Measurements from ENCODE around the gene GDPGP1. TPM values are rescaled to one million over a fixed set of nuclear protein-coding genes. Genes with fewer than 3 reads are reported as not detected.

Gene GDPGP1
- total RNA-seq, 1 donor from 2014 or later: 13.1 TPM

DNA sequence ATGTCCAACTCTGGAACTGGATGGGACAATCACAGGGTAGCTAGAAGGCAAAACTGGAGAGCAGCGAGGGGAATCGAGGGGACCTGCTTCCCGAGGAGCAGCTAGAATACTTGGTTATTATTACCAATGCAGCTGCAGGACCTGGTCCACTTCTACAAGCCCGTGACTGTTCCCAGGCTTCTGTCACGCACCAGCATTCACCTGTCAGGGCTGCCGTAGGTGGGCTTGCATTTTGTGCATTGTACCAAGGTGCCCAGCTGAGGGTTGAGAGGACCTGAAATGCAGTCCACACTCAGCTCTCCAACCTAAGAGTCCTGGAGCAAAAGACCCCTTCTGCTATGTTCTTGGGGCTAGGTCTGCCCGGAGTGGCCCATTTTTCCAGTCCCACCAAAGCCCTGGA lies 30.5 kb upstream of the GDPGP1 start:
- intact Hi-C loops (cut with micrococcal nuclease): loop anchor here (5.0 kb wide), 1 partner anchor 36 kb away; no protein-coding TSS in a partner anchor

DNA sequence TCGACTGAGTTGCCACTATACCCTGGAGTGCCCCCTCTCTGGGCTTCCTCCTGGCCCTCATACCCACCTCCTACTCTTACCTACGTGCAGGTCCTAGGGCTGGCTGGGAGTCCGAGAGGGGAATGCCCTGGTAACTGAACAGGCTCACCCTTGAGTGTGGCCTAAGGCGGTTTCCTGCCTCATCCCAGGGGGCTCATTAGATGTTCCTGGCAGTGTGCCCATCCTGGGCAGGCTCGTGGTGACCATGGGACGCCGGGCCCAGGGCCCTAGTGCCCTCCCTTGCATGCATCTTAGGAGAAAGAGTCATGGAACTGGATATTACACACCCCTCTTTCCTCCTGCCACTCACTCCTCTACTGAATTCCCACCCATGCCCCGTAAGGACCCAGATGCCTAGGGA lies 30.1 kb upstream of the GDPGP1 start:
- intact Hi-C loops (cut with micrococcal nuclease): loop anchor here (5.0 kb wide), 1 partner anchor 37 kb away; no protein-coding TSS in a partner anchor

DNA sequence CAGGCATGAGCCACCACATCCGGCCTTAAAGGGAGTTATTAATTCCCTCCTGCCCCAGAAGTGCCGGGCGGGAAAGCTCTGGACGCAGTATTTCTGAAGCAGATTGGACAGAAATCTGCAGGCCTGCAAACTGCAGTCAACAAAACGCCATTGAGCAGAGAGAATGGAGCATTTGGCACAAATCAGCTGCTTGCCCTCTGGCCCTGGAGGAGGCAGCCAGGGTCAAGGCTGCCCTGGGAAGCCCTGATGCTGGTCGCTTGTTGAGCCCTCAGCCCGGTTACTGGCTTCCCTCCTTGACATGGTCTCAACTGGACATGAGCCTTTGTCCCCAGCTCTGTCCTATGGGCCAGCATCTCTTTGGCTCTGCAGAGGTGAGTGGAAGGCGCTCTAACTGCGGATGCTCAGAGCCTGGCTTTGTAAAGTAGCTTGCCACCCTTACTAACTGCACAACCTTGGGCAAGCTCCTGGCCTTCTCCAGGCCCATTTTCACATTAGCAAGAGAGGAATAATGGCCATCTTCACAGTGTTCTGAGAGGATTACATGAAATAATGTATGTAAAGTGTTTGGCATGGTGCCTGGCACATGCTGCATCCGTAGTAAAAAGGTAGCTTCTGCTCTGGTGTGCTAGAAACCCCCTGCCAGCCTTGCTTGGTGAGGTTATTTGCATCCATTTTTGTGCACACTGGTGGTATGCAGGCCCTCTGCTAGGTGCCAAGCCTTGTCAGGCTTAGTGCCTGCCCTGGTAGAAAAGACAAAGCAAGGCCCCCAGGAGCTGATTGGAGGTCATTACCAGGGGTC lies 28.8 kb upstream of the GDPGP1 start:
- intact Hi-C loops (cut with micrococcal nuclease): no loop called here

DNA sequence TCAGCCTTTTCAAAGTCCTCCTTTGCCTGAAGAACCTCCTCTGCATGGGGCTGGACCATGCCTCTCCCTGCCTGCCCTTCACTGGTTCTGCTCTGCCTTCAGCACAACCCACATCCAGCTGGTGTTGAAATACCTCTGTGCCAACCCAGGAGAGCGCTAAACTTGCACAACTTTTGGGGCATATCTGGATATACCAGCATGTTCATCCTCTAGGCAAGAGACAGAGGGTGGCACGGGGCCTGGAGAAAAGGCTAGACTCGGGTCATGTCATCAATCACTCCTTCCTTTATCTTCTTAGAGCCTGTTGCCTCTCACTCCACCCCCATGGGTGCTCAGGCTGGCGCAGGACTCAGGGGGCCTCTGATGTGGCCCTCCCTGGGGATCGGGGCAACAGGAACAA lies 28.1 kb upstream of the GDPGP1 start:
- intact Hi-C loops (cut with micrococcal nuclease): no loop called here

DNA sequence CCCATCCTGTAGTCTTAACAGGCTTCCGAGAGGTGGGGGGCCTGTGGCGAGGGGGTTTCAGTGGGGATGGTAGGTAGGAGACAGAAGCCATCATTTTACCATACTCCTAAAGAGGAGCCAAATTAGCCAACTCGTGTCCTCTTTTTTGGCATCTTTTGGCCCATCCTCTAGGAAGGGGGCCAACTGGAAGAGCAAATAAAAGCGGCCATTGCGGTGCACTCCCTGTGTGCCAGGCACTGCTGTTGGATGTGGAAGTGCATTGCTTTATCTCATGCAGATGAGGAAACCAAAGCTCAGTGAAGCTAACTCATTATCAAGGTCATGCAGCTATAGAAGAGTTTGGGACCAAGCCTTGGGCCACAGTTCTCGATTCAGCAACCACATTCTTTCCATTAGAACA lies 26.8 kb upstream of the GDPGP1 start:
- intact Hi-C loops (cut with micrococcal nuclease): no loop called here

DNA sequence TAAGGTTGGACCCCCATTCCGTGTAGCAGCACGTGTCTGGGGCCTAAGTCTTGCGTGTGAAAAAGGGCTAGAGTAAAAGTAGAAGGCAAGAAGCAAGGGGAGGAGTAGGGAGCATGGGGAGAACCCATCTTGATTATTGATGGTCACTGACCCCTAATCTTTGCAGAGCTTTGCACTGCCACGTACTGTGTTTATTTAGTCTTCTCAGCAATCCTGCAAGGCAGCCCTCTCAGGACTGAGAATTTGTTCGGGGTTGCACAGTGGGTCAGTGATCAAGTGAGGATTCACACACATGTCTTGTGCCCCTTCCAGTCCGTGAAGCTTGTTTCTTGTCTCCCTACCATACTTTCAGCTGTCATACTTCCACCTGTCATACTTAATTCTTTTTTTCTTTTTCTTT lies 25.7 kb upstream of the GDPGP1 start:
- intact Hi-C loops (cut with micrococcal nuclease): no loop called here

DNA sequence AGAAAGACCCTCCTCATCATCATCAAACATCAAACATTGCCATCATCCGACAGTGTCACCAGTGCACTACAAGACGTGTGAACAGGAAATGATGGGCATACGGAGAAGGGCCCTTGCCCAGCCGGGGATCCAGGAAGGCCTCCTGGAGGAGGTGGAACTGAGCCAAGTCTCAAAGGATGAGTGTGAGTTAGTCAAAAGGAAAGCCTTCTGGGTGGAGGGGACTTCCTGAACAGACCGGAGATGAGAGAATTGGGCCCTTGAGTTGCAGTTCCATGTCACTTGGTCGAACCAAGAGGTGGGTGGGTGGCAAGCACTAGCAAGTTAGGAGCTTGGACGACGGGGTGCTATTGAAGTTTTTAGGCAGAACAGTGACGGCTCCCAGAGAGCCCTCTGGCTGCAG lies 24.4 kb upstream of the GDPGP1 start:
- intact Hi-C loops (cut with micrococcal nuclease): no loop called here

DNA sequence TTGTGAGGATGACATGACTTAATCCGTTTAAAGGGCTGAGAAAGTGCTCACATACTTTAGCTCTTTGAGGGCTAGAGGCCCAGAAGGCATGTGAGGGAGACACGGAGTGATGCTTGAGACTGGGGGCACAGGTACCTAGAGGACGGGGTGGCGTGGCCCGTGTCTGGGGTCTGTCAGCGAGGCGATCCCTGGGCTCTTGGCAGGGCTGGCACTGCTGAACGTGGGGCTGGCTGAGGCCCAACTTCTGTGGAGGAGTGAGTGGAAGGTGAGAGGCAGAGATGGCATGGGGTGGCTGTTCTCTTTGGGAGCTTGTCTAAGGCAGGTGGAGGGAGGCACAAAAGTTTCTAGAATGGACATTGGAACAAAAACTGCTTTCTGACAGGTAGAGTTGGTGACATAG lies 23.4 kb upstream of the GDPGP1 start:
- intact Hi-C loops (cut with micrococcal nuclease): no loop called here

DNA sequence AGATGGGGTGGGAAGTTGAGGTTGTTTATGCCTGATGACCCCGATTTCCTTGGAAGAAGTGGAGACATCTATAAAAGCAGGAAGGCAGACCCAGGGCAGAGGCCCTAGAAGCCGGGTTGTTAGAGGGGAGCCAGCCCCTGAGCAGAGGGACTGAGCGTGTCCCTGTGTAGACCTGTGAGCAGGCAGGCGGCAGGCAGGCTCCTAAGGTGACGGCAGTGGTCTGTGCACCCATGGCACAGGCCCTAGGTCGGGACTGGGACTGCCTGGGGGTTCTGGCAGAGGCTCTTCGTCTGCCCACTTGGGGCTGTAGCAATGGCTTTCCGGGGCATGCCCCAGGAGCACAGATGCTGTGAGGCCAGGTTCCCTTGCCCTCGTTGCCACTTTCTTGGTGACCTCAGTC lies 23.0 kb upstream of the GDPGP1 start:
- intact Hi-C loops (cut with micrococcal nuclease): no loop called here

DNA sequence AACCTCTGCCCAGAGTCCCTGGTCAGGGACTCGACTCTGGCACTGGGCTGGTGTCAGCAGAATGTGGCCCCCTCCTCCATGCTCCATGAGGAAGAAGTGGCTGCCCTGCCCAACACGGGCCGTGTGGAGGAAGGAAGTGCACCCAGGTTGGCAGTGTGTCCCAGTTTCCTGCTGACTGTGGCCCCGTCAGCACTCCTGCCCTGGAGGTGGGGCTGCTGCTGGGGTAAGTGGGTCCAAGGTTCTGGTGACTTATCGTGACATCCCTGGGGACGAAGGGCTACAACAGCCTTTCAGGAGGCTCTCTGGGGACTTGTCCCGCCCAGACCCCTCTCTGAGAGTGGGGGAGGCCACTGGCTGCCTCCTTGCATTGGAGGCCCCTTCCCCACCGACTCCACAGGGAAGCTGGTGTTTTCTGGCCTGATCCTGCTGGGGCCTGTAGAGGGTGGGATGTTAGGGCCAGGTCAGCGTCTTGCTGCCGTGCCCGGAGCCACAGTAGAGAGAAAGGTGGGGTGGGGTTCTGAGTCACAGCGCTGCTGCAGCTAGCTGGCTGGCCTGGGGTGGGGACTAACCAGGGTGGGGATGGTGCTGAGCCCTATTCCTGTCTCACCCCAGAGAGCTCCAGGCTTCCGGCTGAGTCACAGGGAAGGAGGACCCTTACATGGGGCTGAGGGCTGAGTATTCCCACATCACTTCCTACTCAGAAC lies 22.4 kb upstream of the GDPGP1 start:
- intact Hi-C loops (cut with micrococcal nuclease): no loop called here

DNA sequence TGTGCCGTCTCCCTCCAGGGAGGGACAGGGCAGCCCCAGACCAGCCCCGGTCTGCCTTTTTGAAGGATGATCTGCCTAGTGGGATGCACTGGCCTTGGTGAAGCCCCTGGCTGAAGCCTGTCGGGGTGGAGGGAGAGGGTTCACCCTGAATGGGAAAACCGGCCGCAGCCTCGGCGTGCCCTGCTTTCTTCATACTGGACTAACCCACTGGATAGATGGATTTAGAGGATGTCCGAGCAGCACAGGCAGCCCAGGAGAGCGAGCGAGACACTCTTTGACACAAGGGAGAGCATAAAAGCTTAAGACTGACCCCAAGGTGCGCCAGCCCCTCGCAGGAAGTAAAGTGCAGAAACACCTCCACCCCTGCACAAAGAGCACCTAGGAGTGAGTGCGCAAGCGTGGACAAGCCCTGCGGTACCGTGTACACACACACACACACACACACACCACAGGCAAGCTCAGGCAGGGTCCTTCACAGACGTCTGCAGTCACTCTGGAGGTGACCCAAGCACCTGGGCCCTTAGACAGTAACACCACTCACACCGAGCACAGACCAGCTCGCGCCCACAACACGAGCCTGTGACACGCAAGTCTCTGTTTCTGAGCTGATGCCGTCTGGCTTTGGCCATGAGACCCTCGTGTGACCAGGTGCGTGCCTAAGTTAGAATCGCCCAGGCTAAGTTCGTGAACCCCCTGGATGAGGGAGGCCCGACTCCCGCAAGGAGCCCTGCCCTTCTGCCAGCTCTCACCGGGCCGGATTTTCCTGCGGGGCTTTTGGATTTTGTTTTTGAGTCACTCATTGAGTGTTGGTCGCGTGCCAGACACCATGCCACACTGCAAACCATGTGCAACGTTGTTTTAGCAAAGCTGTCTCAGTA lies 21.5 kb upstream of the GDPGP1 start:
- intact Hi-C loops (cut with micrococcal nuclease): no loop called here

DNA sequence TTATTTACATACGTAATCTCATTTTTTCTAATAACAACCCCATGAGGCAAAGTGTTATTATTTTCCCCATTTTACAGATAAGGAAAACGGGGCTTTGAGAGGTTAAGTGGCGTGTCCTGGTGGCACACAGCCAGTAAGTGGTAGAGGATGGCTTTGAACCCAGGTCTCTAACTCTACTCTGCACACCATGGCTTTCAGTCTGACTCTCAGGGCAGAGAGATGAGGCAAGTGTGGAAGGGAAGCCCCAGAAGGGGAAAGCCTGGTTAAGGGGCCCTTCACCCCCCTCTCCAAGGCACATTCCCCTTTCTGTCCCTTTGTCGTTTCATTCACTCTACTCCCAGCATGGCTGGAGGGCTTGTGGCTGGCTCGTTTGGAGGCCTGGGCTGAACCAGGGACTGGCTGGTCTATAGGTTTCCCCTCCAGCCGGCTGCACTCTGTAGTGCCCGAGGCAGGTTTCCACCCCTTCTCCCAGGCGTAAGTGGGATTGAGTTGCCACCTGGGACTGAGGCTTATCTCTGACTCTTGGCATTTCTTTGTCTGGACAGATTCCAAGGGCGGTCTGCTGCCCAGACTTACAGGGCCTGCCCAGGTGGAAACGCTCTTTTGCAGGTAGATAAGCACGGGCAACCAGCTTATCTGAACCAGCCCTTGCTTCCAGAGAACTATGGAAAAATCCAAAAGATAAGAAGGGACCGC lies 20.7 kb upstream of the GDPGP1 start:
- intact Hi-C loops (cut with micrococcal nuclease): no loop called here

DNA sequence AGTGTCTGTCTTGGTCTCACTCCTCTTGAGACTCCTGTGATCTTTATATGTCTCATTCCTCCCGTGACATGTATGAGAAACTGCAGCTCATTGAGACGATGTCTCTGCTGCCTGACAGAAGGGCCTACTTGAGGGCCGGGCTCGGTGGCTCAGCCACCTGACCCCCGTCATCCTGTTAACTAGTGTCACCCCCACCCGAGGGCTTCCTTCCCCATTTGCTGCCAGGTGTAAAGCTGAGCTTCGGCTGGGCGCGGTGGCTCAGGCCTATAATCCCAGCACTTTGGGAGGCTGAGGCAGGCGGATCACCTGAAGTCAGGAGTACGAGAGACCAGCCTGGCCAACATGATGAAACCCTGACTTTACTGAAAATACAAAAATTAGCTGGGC lies 20.2 kb upstream of the GDPGP1 start:
- intact Hi-C loops (cut with micrococcal nuclease): no loop called here

DNA sequence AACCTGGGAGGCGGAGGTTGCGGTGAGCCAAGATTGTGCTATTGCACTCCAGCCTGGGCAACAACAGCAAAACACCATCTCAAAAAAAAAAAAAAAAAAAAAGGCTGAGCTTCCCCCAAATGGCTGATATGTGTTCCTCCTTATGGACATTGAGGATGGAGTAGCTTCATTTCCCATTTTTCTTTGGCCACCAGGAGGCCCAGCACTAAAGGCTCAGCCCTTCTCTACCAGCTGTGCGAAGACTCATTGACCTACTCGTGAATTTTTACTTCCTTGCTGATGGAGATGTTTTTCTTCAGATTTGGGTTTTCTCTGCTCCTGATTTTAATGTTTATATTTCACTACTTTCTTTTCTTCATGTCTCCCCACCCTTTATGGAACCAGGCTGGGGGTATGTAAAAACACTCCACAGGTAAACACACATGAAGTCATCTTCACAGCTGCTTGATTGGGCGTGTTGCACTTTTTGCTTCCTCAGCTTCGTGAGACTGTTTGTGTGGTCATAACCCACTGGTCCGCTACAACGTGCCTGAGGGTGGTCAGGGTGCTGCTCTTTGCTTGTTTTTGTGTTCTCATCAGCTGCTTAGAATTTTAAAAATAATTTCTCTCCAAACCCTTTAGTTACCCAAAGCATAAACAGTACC lies 19.3 kb upstream of the GDPGP1 start:
- intact Hi-C loops (cut with micrococcal nuclease): no loop called here

DNA sequence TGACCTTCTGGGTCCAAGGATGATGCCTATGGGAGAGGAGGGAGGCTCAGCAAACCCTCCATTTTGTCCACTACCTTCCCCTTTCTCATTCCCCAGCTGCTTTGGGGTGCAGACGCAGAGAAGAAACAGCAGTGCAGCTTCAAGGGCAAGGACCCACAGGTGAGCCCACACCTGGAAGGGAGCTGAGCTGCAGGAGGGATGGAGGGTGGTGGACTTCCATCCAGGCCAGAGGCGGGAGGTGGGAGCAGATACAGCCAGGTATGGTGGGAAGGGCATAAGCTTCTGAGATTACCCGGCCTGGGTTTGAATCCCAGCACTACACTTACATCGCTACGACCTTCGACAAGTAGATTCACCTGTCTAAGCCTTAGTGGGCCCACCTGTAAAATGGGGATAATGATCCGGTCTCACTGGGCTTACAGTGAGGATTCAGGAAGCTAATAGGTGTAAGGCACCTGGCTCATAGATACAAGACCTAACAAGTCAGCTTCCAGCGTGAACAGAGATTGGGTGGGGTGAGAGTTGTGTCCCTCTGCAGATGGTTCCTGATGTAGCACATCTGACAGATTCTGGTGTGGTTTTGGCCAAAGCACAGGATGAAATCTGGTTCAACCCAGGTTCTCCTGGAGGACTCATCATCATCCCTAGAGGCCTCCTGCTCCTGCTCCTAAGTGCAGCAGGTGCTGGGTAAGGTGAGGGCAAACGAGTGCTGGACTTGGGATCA lies 16.2 kb upstream of the GDPGP1 start:
- intact Hi-C loops (cut with micrococcal nuclease): no loop called here

DNA sequence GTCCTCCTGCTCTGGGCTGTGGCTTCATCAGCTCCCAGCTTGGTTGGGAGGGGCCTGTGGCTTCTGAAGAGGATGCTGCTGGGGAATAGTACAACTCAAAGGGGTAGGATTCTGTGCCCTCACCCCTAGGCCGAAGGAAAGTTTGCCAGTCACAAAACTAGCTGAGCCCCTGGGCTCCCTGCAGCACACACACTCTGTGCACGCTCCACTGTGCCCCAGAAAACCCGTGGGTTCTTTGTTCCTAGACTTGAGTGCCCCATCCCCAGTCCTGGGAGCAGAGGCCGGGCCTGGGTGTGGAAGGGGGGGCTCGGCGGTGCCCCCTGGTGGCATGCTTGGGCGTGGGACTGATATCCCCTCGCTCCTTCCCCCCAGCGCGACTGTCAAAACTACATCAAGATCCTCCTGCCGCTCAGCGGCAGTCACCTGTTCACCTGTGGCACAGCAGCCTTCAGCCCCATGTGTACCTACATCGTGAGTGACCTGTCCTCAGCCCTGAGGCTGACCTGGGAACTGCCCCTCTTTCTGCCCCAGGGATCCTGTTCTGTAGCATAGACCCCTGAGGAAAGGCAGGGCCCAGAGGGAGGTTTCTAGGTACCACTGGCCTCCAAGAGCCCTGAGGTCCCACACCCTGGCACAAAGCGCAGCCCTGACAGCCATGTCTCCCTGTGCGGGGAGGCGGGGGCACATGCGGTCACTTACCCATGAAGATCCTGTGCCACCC lies 14.4 kb upstream of the GDPGP1 start:
- intact Hi-C loops (cut with micrococcal nuclease): loop anchor here (1.0 kb wide), 1 partner anchor 76 kb away; no protein-coding TSS in a partner anchor

DNA sequence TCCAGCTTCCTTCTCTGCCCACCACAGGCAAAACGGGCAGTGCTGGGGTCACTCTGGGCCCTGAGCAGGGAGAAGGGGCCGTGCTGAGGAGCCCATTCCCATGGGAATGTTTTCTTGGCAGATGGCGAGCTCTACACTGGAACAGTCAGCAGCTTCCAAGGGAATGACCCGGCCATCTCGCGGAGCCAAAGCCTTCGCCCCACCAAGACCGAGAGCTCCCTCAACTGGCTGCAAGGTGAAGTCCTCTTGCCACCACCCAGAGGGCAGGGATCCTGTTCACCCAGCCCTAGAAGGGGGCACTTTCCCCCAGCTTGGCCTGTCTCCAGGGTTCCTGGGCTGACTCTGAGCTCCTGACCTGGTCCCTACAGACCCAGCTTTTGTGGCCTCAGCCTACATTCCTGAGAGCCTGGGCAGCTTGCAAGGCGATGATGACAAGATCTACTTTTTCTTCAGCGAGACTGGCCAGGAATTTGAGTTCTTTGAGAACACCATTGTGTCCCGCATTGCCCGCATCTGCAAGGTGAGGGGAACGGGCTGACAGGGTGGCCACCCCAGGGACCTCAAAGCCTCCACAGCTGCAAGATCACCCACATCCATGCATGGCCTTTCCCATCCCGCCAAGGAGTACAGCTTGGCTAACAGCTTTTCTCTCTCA lies 12.6 kb upstream of the GDPGP1 start:
- intact Hi-C loops (cut with micrococcal nuclease): no loop called here

DNA sequence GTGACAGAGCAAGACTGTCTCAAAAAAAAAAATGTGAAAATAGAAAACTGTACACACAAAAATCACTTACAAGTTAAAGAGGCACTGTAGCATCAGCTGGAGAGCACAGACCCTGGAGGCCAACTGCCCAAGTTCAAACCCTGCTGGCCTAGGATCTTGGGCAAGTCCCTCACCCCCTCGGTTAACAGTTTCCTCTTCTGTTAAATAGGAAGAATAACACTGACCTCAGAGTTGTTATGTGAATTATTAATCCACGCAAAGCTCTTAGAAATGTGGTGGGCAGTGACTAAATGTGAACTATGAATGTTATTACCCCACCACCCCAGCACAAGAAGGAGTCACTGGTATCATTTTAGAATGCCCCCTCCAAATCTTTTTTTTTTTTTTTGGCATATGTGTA lies 11.5 kb upstream of the GDPGP1 start:
- intact Hi-C loops (cut with micrococcal nuclease): no loop called here
